Measurements from ENCODE around the gene KCNN3. TPM values are rescaled to one million over a fixed set of nuclear protein-coding genes. Genes with fewer than 3 reads are reported as not detected.

KCNN3 gene
- total RNA-seq, 1 donor from 2014 or later, result 5.4 TPM

GRCh38 chr1:154663471-154664060, 206.5 kb downstream of the KCNN3 start:
- no peak for DNase-seq (ENCODE audit: low spot score)

GRCh38 chr1:154661110-154661509, 209.0 kb downstream of the KCNN3 start:
- DNase-seq (ENCODE audit: low spot score), result no peak

GRCh38 chr1:154659823-154660592, 210.1 kb downstream of the KCNN3 start:
- DNase-seq (ENCODE audit: low spot score), result no peak

GRCh38 chr1:154657556-154657955, 212.5 kb downstream of the KCNN3 start:
- no peak for DNase-seq (ENCODE audit: low spot score)

- no peak for DNase-seq (ENCODE audit: low spot score)
Measured at GRCh38 chr1:154652893-154653292, 217.2 kb downstream of the KCNN3 start.

Other genes starting within 250 kb of the KCNN3 start
- gene PMVK, start 66.4 kb upstream of the KCNN3 start, total RNA-seq, result 41.8 TPM
- gene PBXIP1, start 85.8 kb upstream of the KCNN3 start, total RNA-seq, result 71.2 TPM
- gene PYGO2, start 91.5 kb upstream of the KCNN3 start, total RNA-seq, result 35.8 TPM
- 216 TPM for gene SHC1, start 100.5 kb upstream of the KCNN3 start, total RNA-seq
- 24.8 TPM for gene CKS1B, start 104.4 kb upstream of the KCNN3 start, total RNA-seq
- gene FLAD1, start 113.1 kb upstream of the KCNN3 start, total RNA-seq, result 48.3 TPM
- gene LENEP, start 123.3 kb upstream of the KCNN3 start, total RNA-seq, result 0.94 TPM
- gene ZBTB7B, start 132.5 kb upstream of the KCNN3 start, total RNA-seq, result 92.8 TPM
- gene DCST2, start 163.5 kb upstream of the KCNN3 start, total RNA-seq, result 1.2 TPM
- not detected for gene DCST1, start 163.5 kb upstream of the KCNN3 start, total RNA-seq
- 152 TPM for gene ADAM15, start 181.0 kb upstream of the KCNN3 start, total RNA-seq
- gene EFNA4, start 193.5 kb upstream of the KCNN3 start, total RNA-seq, result 11.2 TPM
- 1.1 TPM for gene EFNA3, start 208.6 kb upstream of the KCNN3 start, total RNA-seq

Measured in ureter (tissue), 1 donor.